GM21528 (cell line): Measurements from ENCODE around the gene CXCL12.

Source experiments
- ATAC-seq: cut with Tn5 transposase; IDR thresholded peaks from one replicate; pipeline ENCODE4 v1.9.1; 2021; ENCODE audit warnings: mild to moderate bottlenecking, moderate library complexity; ENCODE audit not compliant: unreplicated experiment, low FRiP score

Gene CXCL12

DNA sequence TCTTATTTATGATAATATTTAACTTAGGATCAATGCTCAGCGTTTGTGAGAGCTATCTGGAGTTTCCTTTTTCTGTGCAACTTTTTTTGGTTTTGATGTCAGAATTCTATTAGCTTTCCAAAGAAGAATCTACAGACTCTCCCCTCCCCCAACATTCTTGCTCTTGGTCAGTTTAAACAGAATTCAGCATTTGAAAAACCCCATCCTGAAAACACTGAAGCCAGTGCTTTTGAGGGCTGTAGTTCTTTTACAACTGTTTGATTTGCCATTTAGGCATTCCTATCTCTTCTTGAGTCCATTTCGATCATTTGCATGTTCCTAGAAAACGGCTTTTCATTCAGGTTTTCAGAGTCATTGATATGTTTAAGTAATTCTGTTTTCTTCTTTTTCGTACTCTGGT is 15.6 kb upstream of the CXCL12 start:
- ATAC-seq = no peak

DNA sequence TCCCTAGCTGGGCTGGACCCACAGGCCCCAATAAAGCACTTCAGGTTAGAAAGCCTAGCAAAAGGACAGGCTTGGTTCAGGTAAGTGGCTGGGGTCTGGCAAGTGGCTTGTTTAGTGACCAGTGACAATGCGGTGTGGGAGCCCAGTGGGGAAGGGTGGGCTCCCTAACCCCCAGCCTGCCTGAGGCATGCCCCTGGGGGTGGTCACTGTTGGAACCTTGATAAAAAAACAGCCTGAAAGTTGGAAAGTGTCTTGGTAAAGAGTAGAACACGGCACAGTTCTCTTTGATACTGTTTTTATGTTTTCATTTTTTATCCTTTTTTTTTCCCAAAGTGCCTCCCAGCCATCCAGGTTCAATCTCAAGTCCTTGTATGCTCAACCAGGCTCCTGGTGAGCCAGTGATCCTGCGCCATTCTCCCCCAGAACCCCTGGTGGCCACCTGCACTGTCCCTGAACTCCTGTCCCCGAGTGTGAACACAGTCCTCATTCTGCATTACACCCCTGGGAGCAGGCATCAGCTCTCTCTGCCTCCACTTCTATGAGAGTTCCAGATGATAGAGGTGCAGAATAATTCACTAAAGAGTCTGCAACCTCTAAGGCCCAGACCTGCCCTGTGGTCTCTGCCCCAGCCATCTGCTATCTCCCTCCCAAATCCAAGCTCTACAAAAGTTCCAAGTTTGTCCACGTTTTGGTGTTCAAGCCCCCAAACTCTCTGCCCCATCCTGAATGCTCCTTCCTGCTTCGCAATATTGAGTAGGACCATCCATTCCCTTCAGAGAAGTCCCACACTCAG is 15.0 kb upstream of the CXCL12 start:
- no peak for ATAC-seq

GRCh38 chr10:44398747-44399658 is 14.1 kb upstream of the CXCL12 start:
- ATAC-seq = no peak

DNA sequence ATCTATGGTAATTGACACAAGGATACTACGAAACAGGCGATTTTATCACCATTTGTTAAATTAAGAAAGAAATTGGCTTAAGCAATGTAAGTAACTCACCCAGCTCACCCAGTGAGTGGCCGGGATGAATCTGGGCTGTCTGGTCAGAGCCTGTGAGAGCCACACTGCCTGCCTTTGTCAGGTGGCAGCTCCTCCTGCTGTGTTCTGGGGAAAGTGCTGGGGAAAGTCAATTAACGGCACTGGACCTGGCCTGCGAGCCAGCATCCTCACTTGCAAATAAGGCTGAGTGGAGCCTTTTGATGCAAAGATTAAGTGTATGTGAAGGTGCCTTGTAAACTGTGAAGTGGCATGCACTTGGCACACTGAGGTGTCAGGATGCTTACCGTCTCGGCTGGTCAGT is 13.4 kb upstream of the CXCL12 start:
- ATAC-seq = no peak

- ATAC-seq = no peak
Measured at GRCh38 chr10:44397476-44398225, 12.8 kb upstream of the CXCL12 start.

GRCh38 chr10:44396671-44397191 is 11.8 kb upstream of the CXCL12 start:
- no peak for ATAC-seq

DNA sequence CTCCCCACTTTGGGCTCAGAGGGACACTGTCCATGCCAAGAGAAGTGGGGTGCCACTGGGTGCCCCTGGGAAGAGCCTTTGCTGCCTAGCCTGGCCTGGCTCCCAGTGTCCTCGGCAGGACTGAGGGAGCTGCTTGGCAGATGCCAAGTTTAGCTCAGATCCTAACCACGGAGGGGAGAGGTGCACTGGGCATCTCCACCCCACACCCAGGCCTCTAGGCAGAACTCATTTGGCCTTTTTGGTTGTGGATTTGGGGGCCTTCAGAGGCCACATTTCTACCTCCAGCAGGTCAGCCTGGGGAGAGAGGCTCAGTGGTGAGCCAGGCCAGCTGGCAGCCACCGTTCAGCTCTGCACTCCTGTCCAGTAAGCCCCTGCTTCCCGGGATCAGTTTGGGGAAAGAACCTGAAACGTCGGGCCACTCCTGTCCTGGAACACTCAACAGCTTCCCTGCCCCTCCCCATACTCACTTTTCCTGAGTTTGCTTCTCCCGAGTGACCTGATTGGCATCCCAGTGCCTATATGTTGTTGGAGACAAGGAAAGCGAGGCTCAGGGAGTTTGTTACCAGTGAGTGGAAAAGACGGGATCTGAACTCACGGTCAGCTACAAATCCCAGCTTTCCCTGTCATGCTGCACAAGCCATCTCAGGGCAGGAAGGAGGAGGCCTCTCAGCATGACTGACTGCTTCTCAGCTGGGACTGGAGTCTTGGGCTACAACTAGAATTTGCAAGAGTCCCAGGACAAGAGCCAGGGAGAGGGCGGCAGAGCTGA is 11.2 kb upstream of the CXCL12 start:
- no peak for ATAC-seq

GRCh38 chr10:44395396-44395795 is 10.5 kb upstream of the CXCL12 start:
- no peak for ATAC-seq

DNA sequence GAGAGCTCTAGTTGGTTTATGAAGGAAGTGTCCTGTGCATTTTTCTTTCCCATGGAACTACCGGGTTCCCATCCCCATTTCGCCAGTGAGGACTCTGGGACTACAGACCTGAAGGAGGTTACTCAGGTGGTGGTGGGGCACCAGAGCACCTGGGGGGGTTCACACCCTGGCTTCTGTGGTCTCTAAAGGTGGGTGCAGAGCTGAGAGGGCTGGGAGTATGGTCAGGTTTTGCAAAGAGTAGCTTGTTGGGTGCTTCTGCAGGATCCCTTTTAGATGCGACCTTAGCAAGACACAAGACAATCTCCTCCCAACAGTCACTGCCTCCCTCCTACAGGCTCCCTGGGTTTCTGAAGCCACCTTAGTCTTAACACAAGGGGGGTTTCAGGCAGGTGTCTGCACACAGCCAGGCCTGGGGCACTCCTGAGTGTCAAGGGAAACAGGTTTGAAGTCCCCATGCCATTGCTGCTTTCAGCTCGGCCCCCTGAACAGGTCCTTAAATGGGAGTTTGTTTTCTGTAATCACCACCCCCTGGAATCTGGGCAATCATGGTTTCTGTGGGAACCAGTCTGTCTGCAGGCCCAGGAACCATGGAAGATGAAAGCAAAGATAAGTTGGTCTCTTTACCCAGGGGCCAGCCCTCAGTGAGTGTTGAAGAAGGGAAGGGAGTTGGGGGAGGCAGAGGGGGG is 9.9 kb upstream of the CXCL12 start:
- no peak for ATAC-seq

DNA sequence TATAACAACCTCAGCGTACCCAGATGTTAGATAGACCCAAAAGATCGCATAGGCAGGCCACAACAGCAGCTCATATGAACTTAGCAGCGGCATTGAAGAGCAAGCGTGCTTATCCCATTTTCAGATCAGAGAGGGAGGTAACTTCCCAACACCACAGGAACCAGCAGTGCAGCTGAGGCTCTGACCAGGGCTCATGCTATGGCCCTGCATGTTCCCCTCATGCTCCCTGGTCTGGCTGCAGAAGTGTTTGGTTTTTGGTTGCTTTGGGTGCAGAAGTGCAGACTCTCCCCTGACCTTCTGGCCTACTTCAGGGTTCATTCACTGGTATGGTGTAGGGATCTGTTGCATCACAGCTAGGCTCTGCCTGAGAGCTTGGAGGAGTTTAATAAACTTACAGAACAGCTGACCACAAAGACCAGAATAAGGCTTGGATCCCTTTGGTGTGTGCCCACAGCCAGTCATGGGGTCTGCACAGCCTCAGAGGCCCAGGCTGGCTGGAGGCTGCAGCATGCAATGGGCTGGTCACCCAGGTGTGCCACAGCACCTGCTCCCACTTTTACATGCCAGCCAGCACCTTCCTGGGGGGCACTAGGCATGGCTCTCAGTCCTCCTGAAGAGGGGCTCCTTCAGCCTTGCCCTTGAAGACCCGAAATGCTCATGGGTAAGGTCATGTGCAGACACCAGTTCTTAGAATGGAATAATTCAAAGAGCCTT is 9.1 kb upstream of the CXCL12 start:
- no peak for ATAC-seq

DNA sequence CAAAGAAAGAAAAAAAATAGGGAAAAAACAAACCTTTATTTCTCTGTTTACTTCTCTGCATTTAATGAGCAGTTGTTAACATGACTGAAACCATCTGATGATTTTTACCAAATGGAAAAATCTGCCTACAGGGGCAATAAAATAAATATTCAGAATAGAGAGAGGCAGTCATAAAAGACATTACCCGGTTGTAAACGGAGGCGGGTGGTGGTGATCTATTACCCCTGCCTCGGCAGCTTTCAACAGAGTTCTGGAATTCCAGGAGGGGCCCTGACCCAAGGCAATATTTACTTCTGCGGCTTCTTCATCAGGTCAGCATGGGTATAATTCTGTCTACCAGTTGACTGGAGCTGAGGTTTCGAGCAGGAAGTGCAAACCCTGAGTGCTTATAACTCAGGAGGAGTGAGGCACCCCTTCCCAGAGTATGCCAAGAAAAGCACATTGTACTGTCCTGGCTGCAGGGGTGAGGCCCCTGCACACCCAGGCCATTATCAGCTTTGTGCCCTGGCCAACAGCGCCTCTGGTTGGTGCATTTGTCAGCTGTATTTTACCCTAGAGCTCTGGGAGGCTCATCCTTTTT is 8.2 kb upstream of the CXCL12 start:
- no peak for ATAC-seq

DNA sequence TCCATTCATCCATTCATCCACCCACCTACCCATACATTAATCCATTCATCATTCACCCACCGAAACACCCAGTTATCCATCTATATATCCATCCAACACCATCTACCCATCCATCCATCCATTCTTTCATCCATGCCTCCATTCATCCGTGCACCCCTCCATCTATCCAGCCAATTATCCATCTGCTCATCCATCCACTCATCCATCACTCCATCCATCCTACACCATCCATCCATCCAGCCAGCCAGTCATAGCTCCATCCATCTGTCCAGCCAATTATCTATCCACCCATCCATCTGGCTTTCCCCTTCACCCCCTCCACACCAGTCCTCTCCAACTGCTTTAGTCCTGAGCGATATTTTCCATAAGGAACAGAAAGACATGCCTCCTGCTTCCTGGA is 7.5 kb upstream of the CXCL12 start:
- ATAC-seq = no peak

DNA sequence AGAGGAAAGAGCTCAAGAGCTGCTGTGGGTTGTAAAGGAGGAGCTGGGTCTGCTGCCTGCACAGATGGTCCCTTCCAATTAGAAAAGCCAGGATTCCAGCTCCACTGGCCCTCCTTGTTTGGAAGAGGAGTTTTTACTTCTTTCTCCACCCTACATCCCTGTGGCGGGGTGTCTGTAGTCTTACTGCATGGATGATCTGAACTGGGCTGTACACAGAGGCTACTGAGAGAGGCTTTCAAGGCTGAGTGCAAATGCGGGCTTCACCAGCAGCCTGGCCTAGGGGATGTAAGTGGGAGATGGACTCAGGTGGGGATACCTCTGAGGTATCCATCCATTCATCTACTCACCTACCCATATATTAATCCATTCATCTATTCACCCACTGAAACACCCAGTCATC is 7.1 kb upstream of the CXCL12 start:
- ATAC-seq = no peak

- no peak for ATAC-seq
Measured at GRCh38 chr10:44390585-44391072, 5.7 kb upstream of the CXCL12 start.

- no peak for ATAC-seq
Measured at GRCh38 chr10:44389556-44389955, 4.7 kb upstream of the CXCL12 start.

DNA sequence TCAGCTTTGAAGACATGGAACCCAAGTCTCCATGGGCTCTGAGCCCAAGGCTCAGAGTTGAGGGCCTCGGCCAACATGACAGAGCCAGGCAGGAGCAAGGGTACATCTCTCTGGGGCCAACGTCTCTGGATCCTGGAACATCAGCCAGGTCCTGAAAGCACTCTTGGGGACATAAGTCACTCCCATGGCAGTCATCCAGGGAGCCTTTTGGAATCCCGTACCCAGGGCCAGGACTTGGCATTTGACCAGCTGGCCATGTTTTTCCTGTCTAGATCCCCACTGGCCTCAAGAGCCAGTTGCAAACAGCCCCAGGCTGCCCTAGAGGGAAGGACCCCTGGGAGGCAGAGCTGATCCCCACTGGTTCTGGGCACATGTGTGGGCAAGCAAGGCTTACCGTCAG is 4.3 kb upstream of the CXCL12 start:
- no peak for ATAC-seq

GRCh38 chr10:44388641-44389040 is 3.7 kb upstream of the CXCL12 start:
- no peak for ATAC-seq

GRCh38 chr10:44387853-44388251 is 3.0 kb upstream of the CXCL12 start:
- ATAC-seq = no peak
